Activated CD4-positive, alpha-beta memory T cell treated with anti-CD3 and anti-CD28 coated beads, Interleukin-2, amount 10 ng/mL, durations not matched to agents 7 days and 5 days (primary cell): ENCODE measurements around the gene PSG1. TPM values are rescaled to one million over a fixed set of nuclear protein-coding genes. Genes with fewer than 3 reads are reported as not detected.
"Not testable (repeated sequence)": the region's sequence is repeated elsewhere in the genome, so short reads cannot be mapped to it uniquely, and the experiment has no call there.

Experiments
- CTCF ChIA-PET: fragments of 350-600 bp; sonication (Branson Sonifier 250); formaldehyde crosslinking; loops from one replicate; lab custom pipeline; 2021; ENCODE audit warnings: antibody characterized with exemption, inconsistent platforms; lab: Charles Lee
- POLR2A ChIA-PET: fragments of 350-600 bp; sonication (Branson Sonifier 250); formaldehyde crosslinking; loops from one replicate; lab custom pipeline; 2021; ENCODE audit warnings: antibody characterized with exemption; lab: Charles Lee
- DNase-seq: peaks from one replicate; pipeline ENCODE4 v3.0.0-alpha.2; 2020
- H3K27ac Mint-ChIP-seq: one replicate; pipeline ENCODE4 v1.8.0; 2021; ENCODE audit warnings: mild to moderate bottlenecking, mixed read lengths
- H3K27me3 Mint-ChIP-seq: one replicate; pipeline ENCODE4 v1.8.0; 2021; ENCODE audit warnings: mixed read lengths
- H3K36me3 Mint-ChIP-seq: one replicate; pipeline ENCODE4 v1.8.0; 2021; ENCODE audit warnings: low read depth, mixed read lengths
- H3K4me1 Mint-ChIP-seq: one replicate; pipeline ENCODE4 v1.8.0; 2021; ENCODE audit warnings: mixed read lengths
- H3K4me3 Mint-ChIP-seq: one replicate; pipeline ENCODE4 v1.8.0; 2021; ENCODE audit warnings: mild to moderate bottlenecking, mixed read lengths
- H3K9me3 Mint-ChIP-seq: one replicate; pipeline ENCODE4 v1.8.0; 2021; ENCODE audit warnings: mixed read lengths
- total RNA-seq, 2 experiments: library from RNA; stranded (reverse); gene quantifications; one replicate each; pipeline ENCODE4 v1.2.3, GENCODE V29; 2021

PSG1 gene
- total RNA-seq, 2 experiments from 2014 or later: not detected

GRCh38 chr19:42831221-42832019 is 48.1 kb downstream of the PSG1 start:
- POLR2A ChIA-PET: no interaction called here
- H3K4me1 Mint-ChIP-seq: no peaks in the 10 kb centered on the region
- no peak overlapping the region for H3K27ac Mint-ChIP-seq
- no peaks in the 10 kb centered on the region for H3K27me3 Mint-ChIP-seq
- CTCF ChIA-PET: no interaction called here
- DNase-seq: no peak
- no peak overlapping the region for H3K4me3 Mint-ChIP-seq
- H3K36me3 Mint-ChIP-seq: no peaks in the 10 kb centered on the region
- no peaks in the 10 kb centered on the region for H3K9me3 Mint-ChIP-seq

GRCh38 chr19:42821306-42821977 is 58.1 kb downstream of the PSG1 start:
- H3K4me1 Mint-ChIP-seq, DNase-seq, H3K36me3 Mint-ChIP-seq, H3K4me3 Mint-ChIP-seq, H3K27me3 Mint-ChIP-seq, H3K9me3 Mint-ChIP-seq, CTCF ChIA-PET, POLR2A ChIA-PET, H3K27ac Mint-ChIP-seq: not testable (repeated sequence)

GRCh38 chr19:42819960-42820650 is 59.4 kb downstream of the PSG1 start:
- H3K9me3 Mint-ChIP-seq, CTCF ChIA-PET: not testable (repeated sequence)

GRCh38 chr19:42816894-42817293 is 62.6 kb downstream of the PSG1 start:
- Mint-ChIP-seq H3K4me3 (no peak overlapping the region), H3K27ac (no peak overlapping the region), H3K27me3 (no peaks in the 10 kb centered on the region), H3K9me3 (no peaks in the 10 kb centered on the region), H3K36me3 (no peaks in the 10 kb centered on the region), H3K4me1 (no peaks in the 10 kb centered on the region)
- DNase-seq: no peak
- POLR2A ChIA-PET: interaction anchor here (0.6 kb wide), 1 partner anchor 24 kb away, joined by 3 read pairs; no protein-coding TSS in a partner anchor
- CTCF ChIA-PET: no interaction called here

More at GRCh38 chr19:42819960-42820650, 59.4 kb downstream of the PSG1 start:
- DNase-seq, H3K27me3 Mint-ChIP-seq, H3K4me3 Mint-ChIP-seq, POLR2A ChIA-PET, H3K36me3 Mint-ChIP-seq, H3K27ac Mint-ChIP-seq, H3K4me1 Mint-ChIP-seq: not testable (repeated sequence)

Other genes starting within 250 kb of the PSG1 start
- not detected for gene PSG3, start 139.2 kb downstream of the PSG1 start, total RNA-seq
- not detected for gene PSG8, start 114.0 kb downstream of the PSG1 start, total RNA-seq
- not detected for gene PSG6, start 38.2 kb upstream of the PSG1 start, total RNA-seq
- gene PSG7, start 57.5 kb upstream of the PSG1 start, total RNA-seq: not detected
- gene PSG11, start 146.8 kb upstream of the PSG1 start, total RNA-seq: not detected
- gene PSG2, start 203.0 kb upstream of the PSG1 start, total RNA-seq: not detected